ENCODE measurements around the gene DCTN1.

The DCTN1 gene

GRCh38 chr2:74317701-74318100, 62.4 kb downstream of the DCTN1 start:
- ChIA-PET CTCF (no interaction called here), POLR2A (no interaction called here)
- TF ChIP-seq BHLHE40 (IDR thresholded peaks at IDR 0.05; ENCODE audit: borderline replicate concordance) (no peak), PKNOX1 (IDR thresholded peaks at IDR 0.05) (no peak), CTBP1 (IDR thresholded peaks at IDR 0.05; ENCODE audit: borderline replicate concordance) (no peak), LEF1 (IDR thresholded peaks at IDR 0.05; ENCODE audit: borderline replicate concordance) (no peak), ARNT (IDR thresholded peaks at IDR 0.05) (no peak), L3MBTL2 (conservative IDR thresholded peaks at IDR 0.05) (no peak), HDGF (IDR thresholded peaks at IDR 0.05; ENCODE audit: borderline replicate concordance) (no peak), ELF4 (IDR thresholded peaks at IDR 0.05) (no peak), FOXK2 (IDR thresholded peaks at IDR 0.05) (no peak), NFRKB (IDR thresholded peaks at IDR 0.05) (no peak)
- no peak for DNase-seq (ENCODE audit: extremely low spot score)

GRCh38 chr2:74316627-74317295, 63.4 kb downstream of the DCTN1 start:
- POLR2A ChIA-PET, result no interaction called here
- CTCF ChIA-PET, result interaction anchor here (0.7 to 0.9 kb wide), 2 partner anchors 10 to 18 kb away, joined by 3 read pairs; no protein-coding TSS in a partner anchor

GRCh38 chr2:74314107-74314506, 66.0 kb downstream of the DCTN1 start:
- DNase-seq (ENCODE audit: extremely low spot score), result no peak
- POLR2A ChIA-PET, result no interaction called here
- CTCF ChIA-PET, result interaction anchor here (1.7 kb wide), 1 partner anchor 21 kb away, joined by 6 read pairs; no protein-coding TSS in a partner anchor
- TF ChIP-seq ELF4 (IDR thresholded peaks at IDR 0.05) (no peak), PKNOX1 (IDR thresholded peaks at IDR 0.05) (no peak), NFRKB (IDR thresholded peaks at IDR 0.05) (no peak), SUZ12 (IDR thresholded peaks at IDR 0.05) (no peak), L3MBTL2 (conservative IDR thresholded peaks at IDR 0.05) (no peak)

More at GRCh38 chr2:74316627-74317295, 63.4 kb downstream of the DCTN1 start:
- TF ChIP-seq TARDBP (IDR thresholded peaks at IDR 0.05), result no peak
- no peak for TF ChIP-seq ARNT (IDR thresholded peaks at IDR 0.05)
- TF ChIP-seq SUZ12 (IDR thresholded peaks at IDR 0.05), result no peak
- no peak for TF ChIP-seq ELF4 (IDR thresholded peaks at IDR 0.05)
- DNase-seq (ENCODE audit: extremely low spot score), result no peak

GRCh38 chr2:74313497-74313896, 66.6 kb downstream of the DCTN1 start:
- ChIA-PET POLR2A (no interaction called here), CTCF (no interaction called here)
- no peak for DNase-seq (ENCODE audit: extremely low spot score)
- no peak for TF ChIP-seq NFRKB (IDR thresholded peaks at IDR 0.05)
- no peak for TF ChIP-seq L3MBTL2 (conservative IDR thresholded peaks at IDR 0.05)
- TF ChIP-seq HDGF (IDR thresholded peaks at IDR 0.05; ENCODE audit: borderline replicate concordance), result no peak
- TF ChIP-seq ELF4 (IDR thresholded peaks at IDR 0.05), result no peak
- TF ChIP-seq SP1 (IDR thresholded peaks at IDR 0.05), result no peak
- no peak for TF ChIP-seq CTBP1 (IDR thresholded peaks at IDR 0.05; ENCODE audit: borderline replicate concordance)
- TF ChIP-seq ZNF384 (IDR thresholded peaks at IDR 0.05), result no peak
- no peak for TF ChIP-seq TARDBP (IDR thresholded peaks at IDR 0.05)
- TF ChIP-seq PKNOX1 (IDR thresholded peaks at IDR 0.05), result no peak
- TF ChIP-seq FOXK2 (IDR thresholded peaks at IDR 0.05), result no peak
- no peak for TF ChIP-seq LEF1 (IDR thresholded peaks at IDR 0.05; ENCODE audit: borderline replicate concordance)
- no peak for TF ChIP-seq FOXM1 (IDR thresholded peaks at IDR 0.05; ENCODE audit: borderline replicate concordance)
- no peak for TF ChIP-seq ARNT (IDR thresholded peaks at IDR 0.05)
- no peak for TF ChIP-seq SUZ12 (IDR thresholded peaks at IDR 0.05)

- DNase-seq (ENCODE audit: extremely low spot score), result no peak
- CTCF ChIA-PET, result no interaction called here
- POLR2A ChIA-PET, result no interaction called here
- no peak for TF ChIP-seq FOXA1 (IDR thresholded peaks at IDR 0.05)
- TF ChIP-seq CTBP1 (IDR thresholded peaks at IDR 0.05; ENCODE audit: borderline replicate concordance), result no peak
- no peak for TF ChIP-seq SP1 (IDR thresholded peaks at IDR 0.05)
- no peak for TF ChIP-seq PKNOX1 (IDR thresholded peaks at IDR 0.05)
- TF ChIP-seq FOXM1 (IDR thresholded peaks at IDR 0.05; ENCODE audit: borderline replicate concordance), result no peak
- no peak for TF ChIP-seq ZNF384 (IDR thresholded peaks at IDR 0.05)
- no peak for TF ChIP-seq BHLHE40 (IDR thresholded peaks at IDR 0.05; ENCODE audit: borderline replicate concordance)
- TF ChIP-seq FOXK2 (IDR thresholded peaks at IDR 0.05), result no peak
- TF ChIP-seq L3MBTL2 (conservative IDR thresholded peaks at IDR 0.05), result no peak
- no peak for TF ChIP-seq LEF1 (IDR thresholded peaks at IDR 0.05; ENCODE audit: borderline replicate concordance)
- no peak for TF ChIP-seq SUZ12 (IDR thresholded peaks at IDR 0.05)
- TF ChIP-seq TARDBP (IDR thresholded peaks at IDR 0.05), result no peak
- no peak for TF ChIP-seq ELF4 (IDR thresholded peaks at IDR 0.05)
- no peak for TF ChIP-seq HDGF (IDR thresholded peaks at IDR 0.05; ENCODE audit: borderline replicate concordance)
- no peak for TF ChIP-seq NFRKB (IDR thresholded peaks at IDR 0.05)
- TF ChIP-seq ARNT (IDR thresholded peaks at IDR 0.05), result no peak
These were observed 67.2 kb downstream of the DCTN1 start for GRCh38 chr2:74312913-74313312.
